Measurements from ENCODE around the gene STX17.

- TF ChIP-seq, protein P1, sequence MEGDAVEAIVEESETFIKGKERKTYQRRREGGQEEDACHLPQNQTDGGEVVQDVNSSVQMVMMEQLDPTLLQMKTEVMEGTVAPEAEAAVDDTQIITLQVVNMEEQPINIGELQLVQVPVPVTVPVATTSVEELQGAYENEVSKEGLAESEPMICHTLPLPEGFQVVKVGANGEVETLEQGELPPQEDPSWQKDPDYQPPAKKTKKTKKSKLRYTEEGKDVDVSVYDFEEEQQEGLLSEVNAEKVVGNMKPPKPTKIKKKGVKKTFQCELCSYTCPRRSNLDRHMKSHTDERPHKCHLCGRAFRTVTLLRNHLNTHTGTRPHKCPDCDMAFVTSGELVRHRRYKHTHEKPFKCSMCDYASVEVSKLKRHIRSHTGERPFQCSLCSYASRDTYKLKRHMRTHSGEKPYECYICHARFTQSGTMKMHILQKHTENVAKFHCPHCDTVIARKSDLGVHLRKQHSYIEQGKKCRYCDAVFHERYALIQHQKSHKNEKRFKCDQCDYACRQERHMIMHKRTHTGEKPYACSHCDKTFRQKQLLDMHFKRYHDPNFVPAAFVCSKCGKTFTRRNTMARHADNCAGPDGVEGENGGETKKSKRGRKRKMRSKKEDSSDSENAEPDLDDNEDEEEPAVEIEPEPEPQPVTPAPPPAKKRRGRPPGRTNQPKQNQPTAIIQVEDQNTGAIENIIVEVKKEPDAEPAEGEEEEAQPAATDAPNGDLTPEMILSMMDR (IDR thresholded peaks at IDR 0.05; ENCODE audit: insufficient read depth, low read length) = no peak
- TF ChIP-seq GABPA (IDR thresholded peaks at IDR 0.05; ENCODE audit: low read depth) (no peak), POLR2AphosphoS5 (IDR thresholded peaks at IDR 0.05; ENCODE audit: low read depth) (no peak), REST (IDR thresholded peaks at IDR 0.05; ENCODE audit: insufficient replicate concordance, low read depth) (no peak)
Measured at GRCh38 chr9:99867536-99867935, 38.9 kb upstream of the STX17 start.
